GM18907 (cell line): ENCODE results near the gene PTPN5.
A peak's percentile ranks its signal among the peaks of the same experiment; 100 is the strongest.

Experiments used
- ATAC-seq: cut with Tn5 transposase; IDR thresholded peaks from one replicate; pipeline ENCODE4 v1.9.1; 2021; ENCODE audit warnings: mild to moderate bottlenecking, moderate library complexity; ENCODE audit not compliant: unreplicated experiment

The PTPN5 gene

GRCh38 chr11:18713646-18714442 is 77.8 kb downstream of the PTPN5 start:
- ATAC-seq: no peak

- ATAC-seq: no peak
These were observed 81.1 kb downstream of the PTPN5 start for GRCh38 chr11:18710545-18710944.

GRCh38 chr11:18709414-18709813 is 82.2 kb downstream of the PTPN5 start:
- ATAC-seq: no peak

- no peak for ATAC-seq
These were observed 83.7 kb downstream of the PTPN5 start for GRCh38 chr11:18707811-18708340.

GRCh38 chr11:18706330-18707243 is 85.0 kb downstream of the PTPN5 start:
- peak; percentile 65 for ATAC-seq

GRCh38 chr11:18705651-18706281 is 85.8 kb downstream of the PTPN5 start:
- ATAC-seq: no peak

- no peak for ATAC-seq
These were observed 86.9 kb downstream of the PTPN5 start for GRCh38 chr11:18704698-18705097.

GRCh38 chr11:18704045-18704645 is 87.5 kb downstream of the PTPN5 start:
- ATAC-seq: no peak

- ATAC-seq: no peak
These were observed 88.4 kb downstream of the PTPN5 start for GRCh38 chr11:18703001-18703763.

- ATAC-seq: no peak
These were observed 89.9 kb downstream of the PTPN5 start for GRCh38 chr11:18701614-18702216.

- ATAC-seq: no peak
These were observed 90.7 kb downstream of the PTPN5 start for GRCh38 chr11:18700872-18701271.

GRCh38 chr11:18700375-18700774 is 91.2 kb downstream of the PTPN5 start:
- ATAC-seq: no peak

GRCh38 chr11:18699848-18700261 is 91.7 kb downstream of the PTPN5 start:
- ATAC-seq: no peak

- no peak for ATAC-seq
These were observed 92.4 kb downstream of the PTPN5 start for GRCh38 chr11:18699269-18699596.

- ATAC-seq: peak; percentile 90
These were observed 93.0 kb downstream of the PTPN5 start, which contains the start of gene TMEM86A for GRCh38 chr11:18698341-18699268. Gene TMEM86A, plus strand, starts transcription at chr11:18698779. Its CDS starts 108 bp downstream, at chr11:18698887.

GRCh38 chr11:18697576-18697975 is 94.0 kb downstream of the PTPN5 start:
- no peak for ATAC-seq

- ATAC-seq: no peak
These were observed 94.9 kb downstream of the PTPN5 start for GRCh38 chr11:18696638-18697225.
